Measurements from ENCODE around the gene SEH1L. TPM values are rescaled to one million over a fixed set of nuclear protein-coding genes. Genes with fewer than 3 reads are reported as not detected.
A peak's percentile ranks its signal among the peaks of the same experiment; 100 is the strongest.

The SEH1L gene
- polyA plus RNA-seq, 1 donor (not counting 4 experiments of a cell fraction or from before 2014, with no cell fraction given) = 60.5 TPM

GRCh38 chr18:12934454-12935071 is 13.2 kb upstream of the SEH1L start:
- no peaks in the 10 kb centered on the region for H3K79me2 ChIP-seq (ENCODE audit: control insufficient read depth, insufficient read depth, low read length)
- H3K4me3 ChIP-seq (ENCODE audit: control insufficient read depth in 2 of 3, extremely low read depth in 1 of 3, insufficient read depth in 2 of 3, low read depth in 1 of 3, low read length in 3 of 3) = no peak overlapping the region
- H3K27ac ChIP-seq (ENCODE audit: control insufficient read depth, insufficient read depth, low read length) = no peak overlapping the region
- peak overlapping the region; percentile 24 for H3K4me2 ChIP-seq (ENCODE audit: control insufficient read depth, extremely low read depth, insufficient read depth, low read depth, low read length)
- no peaks in the 10 kb centered on the region for H3K27me3 ChIP-seq (ENCODE audit: control insufficient read depth, extremely low read depth, insufficient read depth, low read length)
- no peaks in the 10 kb centered on the region for H3K9me3 ChIP-seq (ENCODE audit: control insufficient read depth, low read depth, low read length)
- H3K4me1 ChIP-seq (ENCODE audit: control insufficient read depth, extremely low read depth, insufficient read depth, low read length) = peaks cover 2% of the 10 kb centered on the region
- FAIRE-seq (peak; percentile 95), DNase-seq (ENCODE audit: low read depth, low spot score) (peak; percentile 33)
- H3K9ac ChIP-seq (ENCODE audit: control insufficient read depth, extremely low read depth, insufficient read depth, low read length) = no peak overlapping the region
- H3K36me3 ChIP-seq (ENCODE audit: control insufficient read depth in 2 of 2, extremely low read depth in 1 of 2, insufficient read depth in 2 of 2, low read length in 2 of 2) = no peaks in the 10 kb centered on the region
- dilution Hi-C loops (cut with MboI; ENCODE audit: extremely low pct_ligation_motif_present, low sequenced_read_pairs) = no loop called here
- peak overlapping the region; percentile 32 for H2AFZ ChIP-seq (ENCODE audit: control insufficient read depth, low read length)
- H4K20me1 ChIP-seq (ENCODE audit: control insufficient read depth, extremely low read depth, insufficient read depth, low read length) = no peaks in the 10 kb centered on the region
- TF ChIP-seq, protein P1, sequence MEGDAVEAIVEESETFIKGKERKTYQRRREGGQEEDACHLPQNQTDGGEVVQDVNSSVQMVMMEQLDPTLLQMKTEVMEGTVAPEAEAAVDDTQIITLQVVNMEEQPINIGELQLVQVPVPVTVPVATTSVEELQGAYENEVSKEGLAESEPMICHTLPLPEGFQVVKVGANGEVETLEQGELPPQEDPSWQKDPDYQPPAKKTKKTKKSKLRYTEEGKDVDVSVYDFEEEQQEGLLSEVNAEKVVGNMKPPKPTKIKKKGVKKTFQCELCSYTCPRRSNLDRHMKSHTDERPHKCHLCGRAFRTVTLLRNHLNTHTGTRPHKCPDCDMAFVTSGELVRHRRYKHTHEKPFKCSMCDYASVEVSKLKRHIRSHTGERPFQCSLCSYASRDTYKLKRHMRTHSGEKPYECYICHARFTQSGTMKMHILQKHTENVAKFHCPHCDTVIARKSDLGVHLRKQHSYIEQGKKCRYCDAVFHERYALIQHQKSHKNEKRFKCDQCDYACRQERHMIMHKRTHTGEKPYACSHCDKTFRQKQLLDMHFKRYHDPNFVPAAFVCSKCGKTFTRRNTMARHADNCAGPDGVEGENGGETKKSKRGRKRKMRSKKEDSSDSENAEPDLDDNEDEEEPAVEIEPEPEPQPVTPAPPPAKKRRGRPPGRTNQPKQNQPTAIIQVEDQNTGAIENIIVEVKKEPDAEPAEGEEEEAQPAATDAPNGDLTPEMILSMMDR (optimal IDR thresholded peaks at IDR 0.05 in 1 of 3, IDR thresholded peaks at IDR 0.05 in 1 of 3, conservative IDR thresholded peaks at IDR 0.05 in 1 of 3; ENCODE audit: extremely low read depth in 1 of 3, insufficient read depth in 2 of 3, low read length in 3 of 3) = peak; percentile 83 to 99 (median 99)
- no peak for TF ChIP-seq EZH2 (IDR thresholded peaks at IDR 0.05; ENCODE audit: low read length)
- H3K9me1 ChIP-seq (ENCODE audit: control insufficient read depth, extremely low read depth, insufficient read depth, low read length) = no peaks in the 10 kb centered on the region

GRCh38 chr18:12939162-12939561 is 8.6 kb upstream of the SEH1L start:
- no peaks in the 10 kb centered on the region for H4K20me1 ChIP-seq (ENCODE audit: control insufficient read depth, extremely low read depth, insufficient read depth, low read length)

GRCh38 chr18:12943215-12943614 is 4.6 kb upstream of the SEH1L start:
- H2AFZ ChIP-seq (ENCODE audit: control insufficient read depth, low read length) = no peak overlapping the region
- no peaks in the 10 kb centered on the region for H3K27me3 ChIP-seq (ENCODE audit: control insufficient read depth, extremely low read depth, insufficient read depth, low read length)
- DNase-seq (ENCODE audit: low read depth, low spot score) (no peak), FAIRE-seq (no peak)
- H3K4me3 ChIP-seq (ENCODE audit: control insufficient read depth in 2 of 3, extremely low read depth in 1 of 3, insufficient read depth in 2 of 3, low read depth in 1 of 3, low read length in 3 of 3) = no peak overlapping the region
- H3K9ac ChIP-seq (ENCODE audit: control insufficient read depth, extremely low read depth, insufficient read depth, low read length) = no peak overlapping the region
- TF ChIP-seq EZH2 (IDR thresholded peaks at IDR 0.05; ENCODE audit: low read length) = no peak
- TF ChIP-seq, protein P1 (optimal IDR thresholded peaks at IDR 0.05 in 1 of 3, IDR thresholded peaks at IDR 0.05 in 1 of 3, conservative IDR thresholded peaks at IDR 0.05 in 1 of 3; ENCODE audit: extremely low read depth in 1 of 3, insufficient read depth in 2 of 3, low read length in 3 of 3) = no peak
- dilution Hi-C loops (cut with MboI; ENCODE audit: extremely low pct_ligation_motif_present, low sequenced_read_pairs) = no loop called here
- H3K27ac ChIP-seq (ENCODE audit: control insufficient read depth, insufficient read depth, low read length) = no peak overlapping the region
- no peaks in the 10 kb centered on the region for H3K36me3 ChIP-seq (ENCODE audit: control insufficient read depth in 2 of 2, extremely low read depth in 1 of 2, insufficient read depth in 2 of 2, low read length in 2 of 2)
- no peak overlapping the region for H3K4me2 ChIP-seq (ENCODE audit: control insufficient read depth, extremely low read depth, insufficient read depth, low read depth, low read length)
- H3K4me1 ChIP-seq (ENCODE audit: control insufficient read depth, extremely low read depth, insufficient read depth, low read length) = peaks cover 8% of the 10 kb centered on the region
- H3K9me1 ChIP-seq (ENCODE audit: control insufficient read depth, extremely low read depth, insufficient read depth, low read length) = no peaks in the 10 kb centered on the region
- H3K79me2 ChIP-seq (ENCODE audit: control insufficient read depth, insufficient read depth, low read length) = peaks cover 2% of the 10 kb centered on the region
- H4K20me1 ChIP-seq (ENCODE audit: control insufficient read depth, extremely low read depth, insufficient read depth, low read length) = no peaks in the 10 kb centered on the region
- no peaks in the 10 kb centered on the region for H3K9me3 ChIP-seq (ENCODE audit: control insufficient read depth, low read depth, low read length)

More at GRCh38 chr18:12939162-12939561, 8.6 kb upstream of the SEH1L start:
- DNase-seq (ENCODE audit: low read depth, low spot score) (no peak), FAIRE-seq (no peak)
- no peak for TF ChIP-seq EZH2 (IDR thresholded peaks at IDR 0.05; ENCODE audit: low read length)
- H2AFZ ChIP-seq (ENCODE audit: control insufficient read depth, low read length) = no peak overlapping the region
- dilution Hi-C loops (cut with MboI; ENCODE audit: extremely low pct_ligation_motif_present, low sequenced_read_pairs) = no loop called here
- peaks cover 2% of the 10 kb centered on the region for H3K4me1 ChIP-seq (ENCODE audit: control insufficient read depth, extremely low read depth, insufficient read depth, low read length)
- no peaks in the 10 kb centered on the region for H3K9me1 ChIP-seq (ENCODE audit: control insufficient read depth, extremely low read depth, insufficient read depth, low read length)
- H3K4me2 ChIP-seq (ENCODE audit: control insufficient read depth, extremely low read depth, insufficient read depth, low read depth, low read length) = no peak overlapping the region
- no peaks in the 10 kb centered on the region for H3K36me3 ChIP-seq (ENCODE audit: control insufficient read depth in 2 of 2, extremely low read depth in 1 of 2, insufficient read depth in 2 of 2, low read length in 2 of 2)
- no peaks in the 10 kb centered on the region for H3K27me3 ChIP-seq (ENCODE audit: control insufficient read depth, extremely low read depth, insufficient read depth, low read length)
- H3K4me3 ChIP-seq (ENCODE audit: control insufficient read depth in 2 of 3, extremely low read depth in 1 of 3, insufficient read depth in 2 of 3, low read depth in 1 of 3, low read length in 3 of 3) = no peak overlapping the region
- H3K9me3 ChIP-seq (ENCODE audit: control insufficient read depth, low read depth, low read length) = no peaks in the 10 kb centered on the region
- no peaks in the 10 kb centered on the region for H3K79me2 ChIP-seq (ENCODE audit: control insufficient read depth, insufficient read depth, low read length)
- H3K27ac ChIP-seq (ENCODE audit: control insufficient read depth, insufficient read depth, low read length) = no peak overlapping the region
- no peak overlapping the region for H3K9ac ChIP-seq (ENCODE audit: control insufficient read depth, extremely low read depth, insufficient read depth, low read length)

Data from keratinocyte (primary cell).